GM21360 (cell line): ENCODE measurements around the gene EMCN.
"Not testable (repeated sequence)": the region's sequence is repeated elsewhere in the genome, so short reads cannot be mapped to it uniquely, and the experiment has no call there.

ENCODE experiments used
- ATAC-seq: cut with Tn5 transposase; IDR thresholded peaks from one replicate; pipeline ENCODE4 v1.9.1; 2021; ENCODE audit warnings: mild to moderate bottlenecking, moderate library complexity; ENCODE audit not compliant: unreplicated experiment

Gene EMCN

GRCh38 chr4:100517864-100518341, at the start of gene EMCN:
Gene EMCN (minus strand): TSS chr4:100518022. CDS start chr4:100517914, 108 bp downstream.
- no peak for ATAC-seq

GRCh38 chr4:100566396-100566795, 48.6 kb upstream of the EMCN start:
- ATAC-seq: no peak

GRCh38 chr4:100557306-100557705, 39.5 kb upstream of the EMCN start:
- no peak for ATAC-seq

GRCh38 chr4:100555611-100556337, 38.0 kb upstream of the EMCN start:
- no peak for ATAC-seq

- ATAC-seq: no peak
Measured at GRCh38 chr4:100548200-100548560, 30.4 kb upstream of the EMCN start.

GRCh38 chr4:100547541-100548199, 29.8 kb upstream of the EMCN start:
- no peak for ATAC-seq

- no peak for ATAC-seq
Measured at GRCh38 chr4:100545427-100545826, 27.6 kb upstream of the EMCN start.

- no peak for ATAC-seq
Measured at GRCh38 chr4:100540131-100540530, 22.3 kb upstream of the EMCN start.

GRCh38 chr4:100539706-100540105, 21.9 kb upstream of the EMCN start:
- ATAC-seq: no peak

- ATAC-seq: no peak
Measured at GRCh38 chr4:100533741-100534140, 15.9 kb upstream of the EMCN start.

GRCh38 chr4:100530161-100530560, 12.3 kb upstream of the EMCN start:
- not testable (repeated sequence) for ATAC-seq

- ATAC-seq: no peak
Measured at GRCh38 chr4:100525686-100526085, 7.9 kb upstream of the EMCN start.

- ATAC-seq: no peak
Measured at GRCh38 chr4:100519205-100519604, 1.4 kb upstream of the EMCN start.

- ATAC-seq: no peak
Measured at GRCh38 chr4:100516225-100516624, 1.6 kb downstream of the EMCN start.

- no peak for ATAC-seq
Measured at GRCh38 chr4:100511896-100512295, 5.9 kb downstream of the EMCN start.

- ATAC-seq: no peak
Measured at GRCh38 chr4:100510551-100510950, 7.3 kb downstream of the EMCN start.

- no peak for ATAC-seq
Measured at GRCh38 chr4:100509386-100509785, 8.4 kb downstream of the EMCN start.

- no peak for ATAC-seq
Measured at GRCh38 chr4:100508691-100509090, 9.1 kb downstream of the EMCN start.

- no peak for ATAC-seq
Measured at GRCh38 chr4:100504086-100504874, 13.5 kb downstream of the EMCN start.

GRCh38 chr4:100497791-100498190, 20.0 kb downstream of the EMCN start:
- no peak for ATAC-seq

GRCh38 chr4:100495074-100495473, 22.7 kb downstream of the EMCN start:
- no peak for ATAC-seq

- ATAC-seq: no peak
Measured at GRCh38 chr4:100494166-100494565, 23.7 kb downstream of the EMCN start.
